WTC11 (cell line): ENCODE data around the gene SLC24A4. TPM values are rescaled to one million over a fixed set of nuclear protein-coding genes. Genes with fewer than 3 reads are reported as not detected.

Experiments
- ATAC-seq: fragments of 200-7000 bp; cut with Tn5 transposase; 2 replicates; pipeline ENCODE4 v1.10.0; 2021; ENCODE audit warnings: mild to moderate bottlenecking, moderate library complexity
- CTCF ChIA-PET: fragments of 300-600 bp; sonication (Branson Sonifier 250); formaldehyde crosslinking; loops from one replicate; lab custom pipeline; 2021; ENCODE audit warnings: antibody characterized with exemption; lab: Charles Lee
- POLR2A ChIA-PET: fragments of 350-600 bp; sonication (Branson Sonifier 250); formaldehyde crosslinking; loops from one replicate; lab custom pipeline; 2021; ENCODE audit warnings: antibody characterized with exemption; lab: Charles Lee
- DNase-seq: peaks from one replicate; pipeline ENCODE4 v3.0.0; 2021; ENCODE audit warnings: low spot score
- H3K27ac Mint-ChIP-seq: 2 replicates; pipeline ENCODE4 v1.8.0; 2021; ENCODE audit warnings: mixed read lengths
- H3K27me3 Mint-ChIP-seq: 2 replicates; pipeline ENCODE4 v1.8.0; 2021; ENCODE audit warnings: low read depth, mild to moderate bottlenecking, moderate library complexity, mixed read lengths
- H3K36me3 Mint-ChIP-seq: 2 replicates; pipeline ENCODE4 v1.8.0; 2021; ENCODE audit warnings: mixed read lengths
- H3K4me1 Mint-ChIP-seq: 2 replicates; pipeline ENCODE4 v1.8.0; 2022; ENCODE audit warnings: mixed read lengths
- H3K4me3 Mint-ChIP-seq: 2 replicates; pipeline ENCODE4 v1.8.0; 2021; ENCODE audit warnings: mild to moderate bottlenecking, moderate library complexity, mixed read lengths
- H3K9me3 Mint-ChIP-seq: 2 replicates; pipeline ENCODE4 v1.8.0; 2021; ENCODE audit warnings: mixed read lengths
- AFF4 ChIP-seq: sonication (generic); formaldehyde crosslinking; IDR thresholded peaks from 2 replicates; pipeline ENCODE4 v1.8.1; 2023; ENCODE audit warnings: mild to moderate bottlenecking, missing genetic modification reagents, borderline replicate concordance
- CDX4 ChIP-seq: fragments of 250-450 bp; sonication (Bioruptor Pico); IDR thresholded peaks from 2 replicates; pipeline ENCODE4 v1.9.0; 2021; ENCODE audit warnings: moderate library complexity, mild to moderate bottlenecking, inconsistent platforms, borderline replicate concordance
- CREB1 ChIP-seq: sonication (generic); formaldehyde crosslinking; IDR thresholded peaks from 2 replicates; pipeline ENCODE4 v1.8.0; 2023; ENCODE audit warnings: mild to moderate bottlenecking, missing genetic modification reagents
- ERG ChIP-seq: fragments of 250-450 bp; sonication (Bioruptor Pico); IDR thresholded peaks from 2 replicates; pipeline ENCODE4 v1.8.0; 2021; ENCODE audit warnings: mild to moderate bottlenecking
- HMGXB4 ChIP-seq: sonication (generic); formaldehyde crosslinking; IDR thresholded peaks from 2 replicates; pipeline ENCODE4 v1.8.1; 2023; ENCODE audit warnings: mild to moderate bottlenecking, moderate library complexity, missing genetic modification reagents
- IRF2 ChIP-seq: sonication (generic); formaldehyde crosslinking; IDR thresholded peaks from 2 replicates; pipeline ENCODE4 v1.8.0; 2022; ENCODE audit warnings: low read depth, missing genetic modification reagents, borderline replicate concordance
- JAZF1 ChIP-seq: fragments of 250-450 bp; sonication (Bioruptor Pico); IDR thresholded peaks from 2 replicates; pipeline ENCODE4 v1.9.0; 2021; ENCODE audit warnings: moderate library complexity, mild to moderate bottlenecking, inconsistent platforms
- KAT7 ChIP-seq: sonication (generic); formaldehyde crosslinking; IDR thresholded peaks from 2 replicates; pipeline ENCODE4 v1.8.1; 2023; ENCODE audit warnings: missing genetic modification reagents, mild to moderate bottlenecking, borderline replicate concordance
- MLX ChIP-seq: sonication (generic); formaldehyde crosslinking; IDR thresholded peaks from 2 replicates; pipeline ENCODE4 v1.8.1; 2023; ENCODE audit warnings: mild to moderate bottlenecking, missing genetic modification reagents, moderate library complexity
- NFYB ChIP-seq: sonication (generic); formaldehyde crosslinking; conservative IDR thresholded peaks from 2 replicates; pipeline ENCODE4 v1.8.0; 2022; ENCODE audit warnings: low read depth, missing genetic modification reagents
- OVOL2 ChIP-seq: fragments of 250-450 bp; sonication (Bioruptor Pico); IDR thresholded peaks from 2 replicates; pipeline ENCODE4 v1.9.0; 2021; ENCODE audit warnings: mild to moderate bottlenecking, borderline replicate concordance
- PRRX2 ChIP-seq: fragments of 250-450 bp; sonication (Bioruptor Pico); IDR thresholded peaks from 2 replicates; pipeline ENCODE4 v1.8.0; 2021; ENCODE audit warnings: mild to moderate bottlenecking
- ZBTB43 ChIP-seq: sonication (generic); formaldehyde crosslinking; IDR thresholded peaks from 2 replicates; pipeline ENCODE4 v1.8.1; 2023; ENCODE audit warnings: mild to moderate bottlenecking, missing genetic modification reagents
- ZMAT4 ChIP-seq: fragments of 250-450 bp; sonication (Bioruptor Pico); IDR thresholded peaks from 2 replicates; pipeline ENCODE4 v1.9.0; 2021; ENCODE audit warnings: mild to moderate bottlenecking
- ZNF121 ChIP-seq: sonication (generic); formaldehyde crosslinking; IDR thresholded peaks from 2 replicates; pipeline ENCODE4 v1.8.0; 2023; ENCODE audit warnings: missing genetic modification reagents
- ZNF671 ChIP-seq: fragments of 250-450 bp; sonication (Bioruptor Pico); IDR thresholded peaks from 2 replicates; pipeline ENCODE4 v1.8.0; 2021; ENCODE audit warnings: mild to moderate bottlenecking
- total RNA-seq: library from RNA; stranded (reverse); gene quantifications from 3 replicates; pipeline ENCODE4 v1.2.3, GENCODE V29; 2021

Gene SLC24A4
- total RNA-seq, 1 experiment from 2014 or later, result 0.90 TPM

GRCh38 chr14:92495027-92495426 lies 172.1 kb downstream of the SLC24A4 start:
- DNase-seq, result no peak
- CTCF ChIA-PET, result no interaction called here
- no peaks in the 10 kb centered on the region for H3K36me3 Mint-ChIP-seq
- ATAC-seq, result peak; percentile 28; the same call in 1 of the 2 replicates
- no peak for TF ChIP-seq PRRX2 (CRISPR knock-in tag)
- TF ChIP-seq JAZF1 (CRISPR knock-in tag), result no peak
- no peak for TF ChIP-seq ZNF671 (CRISPR knock-in tag)
- POLR2A ChIA-PET, result no interaction called here
- H3K4me3 Mint-ChIP-seq, result no peak overlapping the region
- H3K27ac Mint-ChIP-seq, result no peak overlapping the region
- H3K27me3 Mint-ChIP-seq, result no peaks in the 10 kb centered on the region
- peaks cover 12% of the 10 kb centered on the region for H3K4me1 Mint-ChIP-seq
- no peaks in the 10 kb centered on the region for H3K9me3 Mint-ChIP-seq

GRCh38 chr14:92496191-92496857 lies 173.4 kb downstream of the SLC24A4 start:
- no peaks in the 10 kb centered on the region for H3K27me3 Mint-ChIP-seq
- POLR2A ChIA-PET, result no interaction called here
- TF ChIP-seq KAT7 (CRISPR knock-in tag) (no peak), HMGXB4 (no peak), OVOL2 (no peak), ZMAT4 (no peak), ERG (CRISPR knock-in tag) (no peak), NFYB (CRISPR knock-in tag) (no peak), AFF4 (CRISPR knock-in tag) (no peak), MLX (CRISPR knock-in tag) (no peak), IRF2 (CRISPR knock-in tag) (no peak), ZNF121 (CRISPR knock-in tag) (no peak), CREB1 (CRISPR knock-in tag) (no peak), CDX4 (CRISPR knock-in tag) (no peak), ZBTB43 (CRISPR knock-in tag) (no peak)
- H3K9me3 Mint-ChIP-seq, result no peaks in the 10 kb centered on the region
- DNase-seq (no peak), ATAC-seq (no peak)
- no peak overlapping the region for H3K27ac Mint-ChIP-seq
- no peak overlapping the region for H3K4me3 Mint-ChIP-seq
- peaks cover 16% of the 10 kb centered on the region for H3K4me1 Mint-ChIP-seq
- CTCF ChIA-PET, result no interaction called here
- H3K36me3 Mint-ChIP-seq, result no peaks in the 10 kb centered on the region
